Ishikawa (cell line): ENCODE measurements around the gene STK32C.

Experiments used
- CEBPB ChIP-seq: IDR thresholded peaks from 2 replicates; pipeline ENCODE4 v1.6.1; 2012
- CREB1 ChIP-seq: IDR thresholded peaks from 2 replicates; pipeline ENCODE4 v1.6.1; 2012; ENCODE audit warnings: low read depth
- EGR1 ChIP-seq: IDR thresholded peaks from 2 replicates; pipeline ENCODE4 v1.6.1; 2012
- EP300 ChIP-seq: IDR thresholded peaks from 2 replicates; pipeline ENCODE4 v1.6.1; 2012; ENCODE audit warnings: borderline replicate concordance
- FOXM1 ChIP-seq: IDR thresholded peaks from 2 replicates; pipeline ENCODE4 v1.6.1; 2012; ENCODE audit warnings: low read depth, borderline replicate concordance
- NFIC ChIP-seq: IDR thresholded peaks from 2 replicates; pipeline ENCODE4 v1.6.1; 2012
- RAD21 ChIP-seq: IDR thresholded peaks from 2 replicates; pipeline ENCODE4 v1.6.1; 2012; ENCODE audit warnings: low read depth
- TAF1 ChIP-seq: IDR thresholded peaks from 2 replicates; pipeline ENCODE4 v1.6.1; 2012; ENCODE audit warnings: low read depth, mild to moderate bottlenecking
- TCF12 ChIP-seq: IDR thresholded peaks from 2 replicates; pipeline ENCODE4 v1.6.1; 2012; ENCODE audit warnings: low read depth
- TEAD4 ChIP-seq: IDR thresholded peaks from 2 replicates; pipeline ENCODE4 v1.6.1; 2012
- YY1 ChIP-seq: IDR thresholded peaks from 2 replicates; pipeline ENCODE4 v1.6.1; 2012; ENCODE audit warnings: low read depth
- ZBTB7A ChIP-seq: IDR thresholded peaks from 2 replicates; pipeline ENCODE4 v1.6.1; 2012; ENCODE audit warnings: low read depth
- TF ChIP-seq, protein P1 (sequence below): IDR thresholded peaks from 2 replicates; pipeline ENCODE4 v1.6.1; 2012
- TF ChIP-seq, protein P2 (sequence below): IDR thresholded peaks from 2 replicates; pipeline ENCODE4 v1.6.1; 2012
- TF ChIP-seq, protein P3 (sequence below): IDR thresholded peaks from 2 replicates; pipeline ENCODE4 v1.6.1; 2012; ENCODE audit warnings: low read depth, mild to moderate bottlenecking

STK32C gene

DNA sequence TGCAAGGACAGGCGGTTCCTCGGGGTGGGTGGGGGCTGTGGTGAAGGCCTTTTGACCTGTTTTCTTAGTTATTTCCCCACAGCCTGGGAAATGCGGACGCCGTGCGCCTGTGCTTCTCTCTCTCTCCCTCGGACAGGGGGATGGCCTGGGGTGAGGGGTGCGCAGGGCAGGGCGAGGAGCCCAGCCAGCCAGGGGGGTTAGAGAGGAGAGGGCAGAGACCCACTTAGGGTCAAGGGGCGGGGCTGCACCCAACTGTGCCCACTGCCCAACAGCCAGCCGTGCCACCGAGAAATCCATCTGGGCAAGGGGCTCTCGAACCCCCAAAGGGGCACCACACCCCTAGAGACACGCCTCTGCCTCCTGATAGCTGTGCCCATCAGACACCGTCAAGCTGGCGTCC is 67.2 kb downstream of the STK32C start:
- TF ChIP-seq CREB1 (no peak), TAF1 (no peak), EGR1 (no peak), RAD21 (no peak), CEBPB (no peak), YY1 (no peak), ZBTB7A (no peak), EP300 (no peak), FOXM1 (no peak)
- TF ChIP-seq, protein P1, sequence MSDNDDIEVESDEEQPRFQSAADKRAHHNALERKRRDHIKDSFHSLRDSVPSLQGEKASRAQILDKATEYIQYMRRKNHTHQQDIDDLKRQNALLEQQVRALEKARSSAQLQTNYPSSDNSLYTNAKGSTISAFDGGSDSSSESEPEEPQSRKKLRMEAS, result no peak
- TF ChIP-seq, protein P2, sequence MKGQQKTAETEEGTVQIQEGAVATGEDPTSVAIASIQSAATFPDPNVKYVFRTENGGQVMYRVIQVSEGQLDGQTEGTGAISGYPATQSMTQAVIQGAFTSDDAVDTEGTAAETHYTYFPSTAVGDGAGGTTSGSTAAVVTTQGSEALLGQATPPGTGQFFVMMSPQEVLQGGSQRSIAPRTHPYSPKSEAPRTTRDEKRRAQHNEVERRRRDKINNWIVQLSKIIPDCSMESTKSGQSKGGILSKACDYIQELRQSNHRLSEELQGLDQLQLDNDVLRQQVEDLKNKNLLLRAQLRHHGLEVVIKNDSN, result no peak

DNA sequence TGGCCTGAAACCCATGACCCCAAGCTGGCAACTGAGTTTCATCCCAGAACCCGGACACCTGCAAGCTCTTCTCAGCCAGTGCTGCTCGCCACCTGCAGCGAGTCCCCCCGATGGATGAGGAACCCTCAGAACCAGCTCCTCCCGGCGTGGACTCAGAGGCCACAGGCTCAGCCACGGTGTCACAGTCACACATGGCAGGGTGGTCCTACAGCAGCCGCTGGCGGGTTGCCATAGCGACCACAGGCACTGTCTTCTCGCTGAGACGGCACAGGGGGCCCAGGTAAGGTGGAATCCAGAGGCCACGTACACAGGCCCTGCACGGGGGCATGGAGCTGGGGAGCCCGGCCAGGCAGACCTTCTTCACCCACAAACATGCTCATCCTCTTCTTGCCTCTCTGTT is 67.6 kb downstream of the STK32C start:
- no peak for TF ChIP-seq ZBTB7A
- no peak for TF ChIP-seq EP300
- no peak for TF ChIP-seq YY1
- no peak for TF ChIP-seq FOXM1
- TF ChIP-seq, protein P1, result no peak
- TF ChIP-seq CREB1, result no peak
- TF ChIP-seq, protein P3, sequence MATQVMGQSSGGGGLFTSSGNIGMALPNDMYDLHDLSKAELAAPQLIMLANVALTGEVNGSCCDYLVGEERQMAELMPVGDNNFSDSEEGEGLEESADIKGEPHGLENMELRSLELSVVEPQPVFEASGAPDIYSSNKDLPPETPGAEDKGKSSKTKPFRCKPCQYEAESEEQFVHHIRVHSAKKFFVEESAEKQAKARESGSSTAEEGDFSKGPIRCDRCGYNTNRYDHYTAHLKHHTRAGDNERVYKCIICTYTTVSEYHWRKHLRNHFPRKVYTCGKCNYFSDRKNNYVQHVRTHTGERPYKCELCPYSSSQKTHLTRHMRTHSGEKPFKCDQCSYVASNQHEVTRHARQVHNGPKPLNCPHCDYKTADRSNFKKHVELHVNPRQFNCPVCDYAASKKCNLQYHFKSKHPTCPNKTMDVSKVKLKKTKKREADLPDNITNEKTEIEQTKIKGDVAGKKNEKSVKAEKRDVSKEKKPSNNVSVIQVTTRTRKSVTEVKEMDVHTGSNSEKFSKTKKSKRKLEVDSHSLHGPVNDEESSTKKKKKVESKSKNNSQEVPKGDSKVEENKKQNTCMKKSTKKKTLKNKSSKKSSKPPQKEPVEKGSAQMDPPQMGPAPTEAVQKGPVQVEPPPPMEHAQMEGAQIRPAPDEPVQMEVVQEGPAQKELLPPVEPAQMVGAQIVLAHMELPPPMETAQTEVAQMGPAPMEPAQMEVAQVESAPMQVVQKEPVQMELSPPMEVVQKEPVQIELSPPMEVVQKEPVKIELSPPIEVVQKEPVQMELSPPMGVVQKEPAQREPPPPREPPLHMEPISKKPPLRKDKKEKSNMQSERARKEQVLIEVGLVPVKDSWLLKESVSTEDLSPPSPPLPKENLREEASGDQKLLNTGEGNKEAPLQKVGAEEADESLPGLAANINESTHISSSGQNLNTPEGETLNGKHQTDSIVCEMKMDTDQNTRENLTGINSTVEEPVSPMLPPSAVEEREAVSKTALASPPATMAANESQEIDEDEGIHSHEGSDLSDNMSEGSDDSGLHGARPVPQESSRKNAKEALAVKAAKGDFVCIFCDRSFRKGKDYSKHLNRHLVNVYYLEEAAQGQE, result no peak
- no peak for TF ChIP-seq TAF1
- TF ChIP-seq CEBPB, result no peak
- TF ChIP-seq NFIC, result no peak
- TF ChIP-seq RAD21, result no peak
- no peak for TF ChIP-seq EGR1

GRCh38 chr10:132239126-132240031 is 68.4 kb downstream of the STK32C start:
- no peak for TF ChIP-seq FOXM1
- no peak for TF ChIP-seq CREB1
- TF ChIP-seq, protein P3, result no peak
- TF ChIP-seq CEBPB, result no peak
- TF ChIP-seq EP300, result no peak
- TF ChIP-seq TAF1, result no peak
- TF ChIP-seq, protein P1, result no peak
- TF ChIP-seq, protein P2, result no peak
- TF ChIP-seq ZBTB7A, result no peak
- no peak for TF ChIP-seq NFIC
- no peak for TF ChIP-seq TCF12
- no peak for TF ChIP-seq TEAD4
- TF ChIP-seq EGR1, result no peak
- no peak for TF ChIP-seq RAD21
- TF ChIP-seq YY1, result no peak

DNA sequence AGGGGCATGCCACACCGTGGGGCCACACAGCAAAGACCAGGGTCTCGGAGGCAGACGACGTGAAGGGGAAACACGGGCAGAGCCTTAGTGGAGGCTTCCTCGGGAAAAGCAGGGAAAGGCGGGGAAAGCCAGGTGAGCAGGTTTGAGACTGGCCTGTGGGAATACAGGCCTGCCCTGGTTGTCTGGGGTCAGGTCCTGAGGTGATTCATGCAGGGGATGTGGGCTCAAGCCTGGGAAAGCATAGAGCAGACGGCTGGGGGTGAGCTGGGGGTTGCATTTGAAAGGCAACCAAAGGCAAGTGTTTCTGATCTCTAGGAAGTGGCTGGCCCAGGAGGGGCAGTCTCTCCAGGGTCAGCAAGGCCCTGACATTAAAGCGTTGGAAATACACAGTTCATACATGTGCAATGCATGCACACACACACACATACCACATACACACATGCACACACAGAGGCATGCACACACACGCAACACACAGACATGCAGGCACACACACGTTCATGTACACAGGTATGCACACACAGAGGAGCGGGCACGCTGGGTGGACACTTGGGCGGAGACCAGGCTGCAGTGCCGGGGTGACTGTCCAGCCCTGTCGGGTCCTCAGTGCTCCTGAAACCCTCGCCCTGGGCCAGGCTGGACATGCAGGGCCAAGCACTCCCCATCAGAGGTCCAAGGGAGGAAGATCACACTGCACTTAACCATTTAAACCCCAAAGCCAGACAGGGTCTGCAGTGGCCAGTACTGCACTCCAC is 69.2 kb downstream of the STK32C start:
- TF ChIP-seq YY1, result no peak
- TF ChIP-seq EGR1, result no peak
- no peak for TF ChIP-seq ZBTB7A
- TF ChIP-seq CEBPB, result no peak
- TF ChIP-seq TAF1, result no peak
- TF ChIP-seq CREB1, result no peak
- no peak for TF ChIP-seq EP300
- TF ChIP-seq, protein P1, result no peak
- no peak for TF ChIP-seq TCF12
- no peak for TF ChIP-seq FOXM1
- TF ChIP-seq, protein P3, result no peak
- TF ChIP-seq, protein P2, result no peak
- no peak for TF ChIP-seq TEAD4
